GM21825 (cell line): ENCODE measurements around the gene KLK5.
"Not testable (repeated sequence)": the region's sequence is repeated elsewhere in the genome, so short reads cannot be mapped to it uniquely, and the experiment has no call there.

ENCODE experiments used
- ATAC-seq: cut with Tn5 transposase; IDR thresholded peaks from one replicate; pipeline ENCODE4 v1.9.1; 2021; ENCODE audit warnings: mild to moderate bottlenecking, moderate library complexity; ENCODE audit not compliant: unreplicated experiment

The KLK5 gene

DNA sequence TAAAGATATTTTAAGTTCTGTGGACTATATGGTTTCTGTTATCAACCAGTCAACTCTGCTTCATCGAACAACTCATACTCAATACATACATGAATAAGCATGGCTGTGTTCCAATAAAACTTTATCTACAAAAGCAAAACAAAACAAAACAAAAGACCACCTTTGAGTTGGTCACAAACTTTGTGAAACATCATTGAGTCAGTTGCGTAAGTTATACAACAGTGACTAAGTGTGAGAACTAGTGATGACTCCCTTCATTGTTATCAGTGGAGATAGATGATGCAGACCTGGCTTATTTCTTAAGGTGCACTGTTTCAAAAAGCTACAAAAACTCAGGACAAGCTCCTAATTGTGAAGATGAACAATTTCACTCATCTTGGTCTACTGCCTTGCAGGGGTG, 27.1 kb downstream of the KLK5 start:
- ATAC-seq, result no peak

DNA sequence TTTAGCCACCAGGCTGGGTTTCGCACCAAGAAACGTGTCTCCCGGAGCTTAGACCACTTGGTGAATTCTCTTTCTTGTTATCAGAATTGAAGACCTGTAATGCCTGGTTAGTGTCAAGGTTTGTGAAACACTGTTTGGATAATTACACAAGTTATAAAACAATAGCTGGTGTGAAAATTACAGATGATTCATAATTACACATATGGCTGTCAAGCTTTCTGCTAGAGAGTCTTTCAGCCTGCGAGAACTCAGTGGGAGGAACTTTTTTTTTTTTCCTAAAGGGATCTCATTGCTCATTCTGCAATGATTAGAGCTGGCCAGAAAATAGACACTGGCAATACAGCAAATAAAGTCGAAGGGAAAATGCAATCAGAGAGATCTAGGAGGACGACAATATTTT, 28.3 kb downstream of the KLK5 start:
- no peak for ATAC-seq

DNA sequence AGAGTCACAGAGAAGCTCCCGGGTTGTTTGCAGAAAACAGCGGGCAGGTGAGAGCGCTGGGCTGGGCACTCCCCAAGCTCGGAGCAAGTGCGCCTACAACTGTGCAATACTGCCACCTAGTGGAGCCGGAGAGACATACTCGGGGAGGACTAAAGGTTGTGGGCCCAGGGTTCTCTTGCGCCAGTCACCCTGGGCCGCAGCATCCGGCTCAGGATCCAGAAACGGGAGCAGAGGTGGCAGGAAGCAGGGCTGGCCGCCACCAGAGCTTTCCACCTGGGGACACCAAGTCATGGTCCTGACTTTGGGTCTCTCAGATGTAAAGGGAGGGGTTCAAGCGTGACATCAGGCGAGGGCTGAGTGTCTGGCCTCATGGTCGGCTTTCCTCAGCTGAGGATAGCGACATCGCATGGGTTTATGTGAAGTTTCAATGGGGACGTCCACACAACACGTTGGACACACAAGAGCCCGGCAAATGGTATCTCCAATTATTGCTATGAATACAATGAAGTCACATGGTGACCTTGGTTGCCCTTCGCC, 30.5 kb downstream of the KLK5 start:
- no peak for ATAC-seq

DNA sequence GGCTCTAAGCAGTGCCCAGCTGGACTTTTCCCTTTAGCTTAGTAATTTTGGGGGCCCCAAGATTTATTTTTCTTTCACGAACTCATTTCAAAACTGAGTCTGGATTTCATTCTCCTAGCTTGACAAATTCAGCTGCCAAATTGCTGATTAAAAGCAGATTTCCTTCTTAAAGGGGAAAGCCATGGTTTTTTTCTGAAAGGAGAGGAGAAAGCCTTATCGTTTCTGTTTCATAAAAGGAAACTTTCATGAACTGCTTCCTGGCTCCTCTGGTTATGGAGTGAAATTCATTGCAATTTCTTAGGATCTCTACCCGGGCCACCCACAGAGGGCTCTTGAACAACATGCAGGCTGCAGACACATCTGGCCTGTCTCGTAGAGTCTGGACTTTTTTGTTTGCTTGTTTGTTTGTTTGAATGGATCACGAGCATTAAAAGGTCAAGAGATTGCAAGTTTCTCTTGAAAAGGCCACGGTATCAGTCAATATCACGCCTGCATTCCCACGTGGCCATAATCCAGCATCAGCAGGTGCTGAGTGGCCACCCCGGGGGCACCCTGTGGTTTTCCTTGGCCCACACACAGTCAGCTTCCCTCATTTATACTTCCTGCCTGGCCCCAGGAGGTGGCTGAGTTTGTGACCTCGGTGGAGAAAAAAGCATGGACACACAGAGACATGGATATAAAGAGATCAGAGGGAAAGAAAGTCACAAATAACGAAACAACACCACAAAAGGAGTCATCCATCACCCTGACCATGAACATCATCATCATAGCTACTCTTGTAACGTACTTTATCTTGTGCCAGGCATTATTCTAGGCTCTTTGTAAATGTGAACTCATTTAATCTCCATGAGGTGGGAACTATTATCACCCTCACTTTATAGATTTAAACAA, 31.2 kb downstream of the KLK5 start:
- ATAC-seq, result no peak

DNA sequence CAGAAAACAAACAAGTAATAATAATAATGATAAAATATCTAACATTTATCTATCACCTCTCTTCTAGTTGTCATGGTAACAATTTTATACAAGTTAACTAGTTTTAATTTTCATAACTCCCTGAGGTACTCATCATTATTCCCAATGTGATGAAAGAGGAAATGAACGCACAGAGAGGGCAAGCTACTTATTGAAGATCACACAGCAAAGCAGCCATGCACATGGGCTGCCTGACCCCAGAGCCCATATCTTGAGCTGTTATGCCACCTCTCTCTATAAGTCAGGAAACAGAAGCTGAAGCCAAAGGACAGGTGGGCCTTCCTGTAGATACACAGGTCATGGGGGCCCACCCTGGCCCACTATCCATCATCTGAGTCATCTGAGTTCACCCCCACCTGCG, 36.8 kb downstream of the KLK5 start:
- no peak for ATAC-seq

DNA sequence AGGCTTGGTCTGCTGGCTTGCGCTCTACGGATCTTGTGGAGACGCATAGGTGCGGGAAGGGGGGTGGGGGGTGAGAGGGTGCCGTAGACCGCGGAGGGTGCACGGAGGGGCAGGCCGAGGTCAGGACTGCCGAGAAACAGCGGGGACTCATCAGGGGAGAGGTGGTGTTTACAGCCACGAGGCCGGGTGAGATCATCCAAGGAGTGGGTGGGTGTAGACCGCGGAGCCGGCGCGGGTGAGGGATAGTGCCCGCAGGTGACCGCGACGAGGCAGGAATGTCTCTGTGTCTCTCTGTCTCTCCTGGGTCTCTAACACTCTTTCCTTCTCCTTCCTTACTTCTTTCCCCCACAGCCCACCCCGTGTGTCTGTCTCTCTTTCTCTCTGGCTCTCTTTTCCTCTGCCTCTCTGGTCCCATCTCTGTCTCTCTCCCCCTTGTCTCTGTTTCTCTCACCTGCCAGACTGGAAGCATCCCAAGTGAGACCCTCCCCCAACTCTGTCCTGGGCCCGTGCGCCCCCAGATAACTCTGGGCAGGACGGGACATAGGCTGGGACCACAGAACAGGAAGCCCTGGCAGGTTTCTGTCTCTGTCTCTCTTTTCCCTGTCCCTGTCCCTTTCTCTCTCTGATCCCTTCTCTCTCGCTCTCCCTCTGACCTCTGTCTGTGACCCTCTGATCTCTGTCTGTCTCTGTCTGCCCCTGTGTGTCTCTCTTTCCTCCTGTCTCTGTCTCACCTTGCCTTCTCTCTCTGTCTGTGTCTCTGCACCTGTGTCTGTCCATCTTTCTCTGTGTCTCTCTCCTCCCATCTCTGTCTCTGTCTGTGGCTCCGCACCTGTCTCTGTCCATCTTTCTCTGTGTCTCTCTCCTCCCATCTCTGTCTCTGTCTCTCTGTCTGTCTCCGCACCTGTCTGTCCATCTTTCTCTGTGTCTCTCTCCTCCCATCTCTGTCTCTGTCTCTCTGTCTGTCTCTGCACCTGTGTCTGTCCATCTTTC, 39.8 kb downstream of the KLK5 start:
- ATAC-seq, result no peak

DNA sequence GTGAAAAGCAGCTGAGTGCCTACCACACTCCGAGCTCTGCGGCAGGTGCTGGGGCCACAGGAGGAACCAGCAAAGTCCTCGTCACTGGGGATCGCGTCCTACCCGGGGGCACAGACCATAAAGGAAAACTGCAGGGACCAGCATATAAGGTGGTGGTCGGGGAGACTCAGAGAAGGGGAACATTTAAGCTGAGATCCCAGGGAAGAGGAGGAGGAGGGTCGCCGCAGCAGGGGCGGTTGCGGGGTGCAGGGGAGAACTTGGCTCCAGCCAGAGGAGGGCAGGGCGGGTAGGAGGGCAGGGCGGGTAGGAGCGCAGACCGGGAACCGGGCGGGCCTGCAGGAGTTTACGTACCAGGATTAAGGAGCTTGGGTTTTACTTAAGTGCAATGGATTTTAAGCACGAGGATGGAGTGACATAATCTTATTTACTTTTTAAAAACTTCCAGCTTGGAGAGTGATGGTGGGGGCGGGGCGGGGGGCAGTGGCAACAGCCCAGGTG, 40.7 kb downstream of the KLK5 start:
- no peak for ATAC-seq

DNA sequence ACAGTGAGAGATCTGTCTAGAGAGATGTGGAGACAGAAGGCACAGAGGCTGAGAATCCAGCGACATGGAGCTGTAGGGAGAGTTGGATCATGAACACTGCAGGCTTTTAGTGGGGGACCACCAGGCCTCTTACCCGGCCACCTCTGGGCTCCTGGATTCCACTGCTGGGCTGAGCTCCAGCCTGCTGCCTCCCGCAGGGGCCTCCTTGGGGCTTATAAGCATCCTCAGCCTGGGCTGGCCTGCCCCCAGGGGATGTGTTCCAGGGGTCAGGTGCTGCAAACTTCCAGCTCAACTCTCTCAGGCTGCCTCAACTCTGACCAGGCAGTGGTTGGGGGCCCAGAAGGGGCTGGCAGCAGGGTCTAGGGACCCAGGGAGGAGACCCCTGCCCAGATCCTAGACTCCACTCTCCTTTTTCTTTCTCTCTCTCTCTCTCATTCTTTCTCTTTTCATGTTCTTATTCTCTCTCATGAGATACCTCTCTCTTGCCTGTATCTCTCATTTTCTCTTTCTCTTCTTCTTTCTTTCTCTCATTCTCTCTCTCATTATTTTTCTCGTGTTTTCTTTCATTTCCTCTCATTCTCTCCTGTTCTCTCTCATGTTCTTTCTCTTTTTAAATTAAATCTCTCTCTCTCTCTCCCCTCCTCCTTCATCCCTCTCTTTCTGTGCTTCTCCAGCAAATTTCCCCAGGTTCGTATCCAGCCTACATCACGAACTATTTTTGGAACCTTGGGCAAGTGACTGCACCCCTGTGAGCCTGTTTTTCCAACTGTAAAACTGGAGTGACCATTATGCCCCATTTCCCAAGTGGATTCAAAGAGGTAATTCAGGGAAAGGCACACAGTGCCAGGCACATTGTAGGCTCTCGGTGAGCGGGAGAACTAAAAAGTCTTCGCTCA, 41.4 kb downstream of the KLK5 start, which contains the start of gene KLK4:
TSS of gene KLK4 (minus strand) at position 190 of the 896 bp plus-strand sequence. CDS start 657 bp downstream, outside the sequence.
- no peak for ATAC-seq

DNA sequence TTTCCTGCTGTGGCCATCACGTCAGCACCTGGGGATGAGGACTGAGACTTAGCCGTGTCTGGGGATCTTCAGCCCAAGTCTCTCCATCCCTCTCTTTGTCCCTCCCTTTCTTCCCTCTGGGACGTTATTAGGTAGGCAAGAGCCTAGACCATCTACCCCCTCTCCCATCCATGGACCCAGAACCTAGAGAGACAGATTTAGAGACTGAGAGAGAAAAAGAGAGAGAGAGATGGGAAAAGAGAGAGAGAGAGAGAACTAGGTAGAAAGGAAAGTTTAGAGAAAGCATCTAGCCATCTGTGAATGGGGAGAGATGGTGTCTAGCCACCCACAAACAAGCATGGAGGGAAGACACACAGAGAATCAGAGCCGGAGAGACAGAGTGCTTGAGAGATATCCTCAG, 42.1 kb downstream of the KLK5 start:
- ATAC-seq, result no peak

DNA sequence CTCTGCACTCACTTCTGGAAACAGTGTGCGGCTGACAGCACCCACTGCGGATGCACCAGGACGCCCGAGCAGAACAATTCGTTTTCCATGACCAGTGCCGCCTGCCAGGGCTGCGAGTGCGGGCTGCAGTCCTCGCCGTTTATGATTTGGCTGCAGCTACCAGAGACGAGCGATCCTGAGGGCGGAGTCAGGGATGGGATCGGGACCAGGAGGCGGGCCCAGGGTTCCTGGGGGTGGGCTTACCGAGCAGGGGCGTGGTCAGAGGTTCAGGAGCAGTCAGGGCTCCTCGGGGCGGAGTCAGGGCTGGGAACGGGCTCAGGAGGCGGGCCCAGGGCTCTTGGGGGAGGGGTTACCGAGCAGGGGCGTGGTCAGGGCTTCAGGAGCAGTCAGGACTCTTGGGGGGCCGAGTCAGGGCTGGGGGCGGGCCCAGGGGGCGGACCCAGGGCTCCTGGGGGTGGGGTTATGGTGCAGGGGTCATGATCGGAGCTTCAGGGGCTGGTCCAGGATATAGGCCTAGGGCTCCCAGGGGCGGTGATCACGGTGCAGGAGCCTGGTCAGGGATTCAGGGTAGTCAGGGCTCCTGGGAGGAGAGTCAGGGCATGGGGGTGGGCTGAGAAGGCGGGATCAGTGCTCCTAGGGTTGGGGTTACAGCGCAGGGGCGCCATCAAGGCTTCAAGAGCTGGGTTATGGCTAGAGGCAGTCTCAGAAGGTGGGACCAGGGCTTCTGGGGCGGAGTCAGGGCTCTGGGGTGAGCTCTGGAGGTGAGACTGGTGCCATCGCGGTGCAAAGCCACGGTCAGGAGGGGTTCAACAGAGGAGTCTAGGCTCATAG, 43.4 kb downstream of the KLK5 start:
- peak; percentile 52 for ATAC-seq

DNA sequence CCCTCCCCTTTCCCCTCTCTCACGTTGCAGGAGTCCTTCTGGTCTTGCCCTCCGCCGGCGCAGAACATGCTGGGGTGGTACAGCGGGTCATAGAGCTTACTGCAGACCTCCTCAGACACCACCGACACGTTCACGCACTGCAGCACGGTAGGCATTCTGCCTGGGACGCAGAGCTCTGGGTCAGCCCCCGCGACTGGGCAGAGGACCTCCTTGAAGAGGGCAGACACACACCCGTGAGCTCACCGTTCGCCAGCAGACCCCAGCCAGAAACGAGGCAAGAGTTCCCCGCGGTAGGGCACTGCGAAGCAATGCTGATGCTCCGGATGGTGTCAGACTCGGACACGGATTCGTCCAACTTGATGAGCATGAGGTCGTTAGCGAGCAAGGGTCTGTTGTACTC, 44.5 kb downstream of the KLK5 start:
- ATAC-seq, result no peak

DNA sequence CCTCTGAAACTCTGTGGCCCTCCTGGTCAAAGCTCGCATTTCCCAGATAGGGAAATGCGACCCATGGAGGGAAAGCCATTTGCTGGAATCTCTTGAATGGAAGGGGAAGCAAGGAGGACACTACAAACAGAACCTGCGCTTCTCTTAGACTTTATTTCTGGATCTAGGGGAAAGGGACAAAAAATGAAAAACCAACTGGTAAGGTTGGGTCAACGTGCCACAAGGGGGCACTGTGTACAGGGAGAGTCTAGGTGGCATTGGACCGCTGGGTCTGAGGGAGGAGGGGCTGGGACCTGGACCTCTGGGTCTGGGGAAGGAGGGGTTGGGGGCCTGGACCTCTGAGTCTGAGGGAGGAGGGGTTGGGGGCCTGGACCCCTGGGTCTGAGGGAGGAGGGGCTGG, 46.6 kb downstream of the KLK5 start:
- no peak for ATAC-seq

DNA sequence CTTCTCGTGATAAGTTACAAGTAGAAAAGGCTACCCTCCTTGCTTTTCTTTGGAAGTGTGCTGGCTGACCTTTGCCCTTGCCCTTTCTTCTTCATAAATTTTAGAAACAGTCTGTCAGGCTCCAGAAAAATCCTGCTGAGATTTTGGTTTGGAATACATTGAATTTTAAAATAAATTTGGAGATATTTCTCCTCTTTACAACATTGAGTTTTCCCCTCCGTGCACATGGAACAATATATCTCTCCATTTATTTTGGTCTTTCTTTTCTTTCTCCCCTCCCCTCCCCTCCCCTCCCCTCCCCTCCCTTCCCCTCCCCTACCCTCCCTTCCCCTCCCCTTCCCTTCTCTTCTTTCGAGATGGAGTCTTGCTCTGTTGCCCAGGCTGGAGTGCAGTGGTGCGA, 50.2 kb downstream of the KLK5 start:
- ATAC-seq, result no peak

DNA sequence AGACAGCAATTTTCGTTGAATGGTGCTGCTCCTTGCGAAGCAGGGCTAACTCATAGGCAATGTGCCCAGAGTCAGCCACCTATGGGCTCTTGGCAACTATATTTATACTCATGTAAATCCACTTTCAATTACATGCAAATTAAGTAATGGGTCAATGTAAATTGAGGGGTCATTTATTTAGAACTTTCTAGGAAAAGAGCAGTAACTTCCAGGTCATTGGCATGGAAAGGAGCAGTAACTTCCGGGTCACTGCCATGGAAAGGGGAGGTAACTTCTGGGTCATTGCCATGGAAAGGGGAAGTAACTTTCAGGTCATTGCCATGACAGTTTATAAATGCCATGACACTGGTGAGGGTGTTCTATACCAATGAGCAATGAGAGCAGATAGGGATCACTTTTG, 53.3 kb downstream of the KLK5 start:
- ATAC-seq, result no peak

DNA sequence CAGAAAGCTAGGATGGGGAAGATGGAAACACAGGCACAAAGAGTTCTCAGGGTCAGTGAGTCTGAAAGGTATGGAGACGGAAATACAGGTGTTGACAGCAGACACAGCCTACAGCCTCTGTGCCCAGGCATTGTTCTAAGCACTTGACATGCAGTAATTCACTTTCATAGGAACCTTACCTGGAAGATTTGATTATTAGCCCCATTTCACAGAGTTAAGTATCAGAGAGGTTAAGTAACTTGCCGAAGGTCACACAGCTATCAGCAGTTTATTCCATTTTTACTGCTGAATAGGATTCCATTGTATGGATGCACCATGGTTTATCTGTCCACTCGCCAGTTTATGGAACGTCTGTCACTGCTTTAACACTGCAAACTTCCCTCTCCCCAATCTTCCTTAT, 54.8 kb downstream of the KLK5 start:
- no peak for ATAC-seq

DNA sequence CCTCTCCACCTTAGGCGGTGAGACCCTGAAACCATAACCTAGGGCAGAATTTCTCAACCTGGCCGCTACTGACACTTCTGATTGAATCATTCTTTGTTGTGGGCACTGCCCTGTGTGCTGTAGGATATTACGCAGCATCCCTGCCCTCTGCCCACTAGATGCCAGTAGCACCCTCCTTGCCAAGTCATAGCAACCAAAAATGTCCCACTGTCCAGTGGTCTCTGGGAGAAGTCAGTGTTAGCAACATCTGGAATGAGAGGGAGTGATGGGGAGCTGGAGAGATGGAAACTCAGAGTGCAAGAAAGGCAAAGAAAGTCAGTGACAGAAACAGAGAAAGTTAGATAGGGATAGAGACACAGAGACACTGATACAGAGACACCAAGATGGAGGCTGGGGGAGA, 55.2 kb downstream of the KLK5 start:
- peak; percentile 9 for ATAC-seq

DNA sequence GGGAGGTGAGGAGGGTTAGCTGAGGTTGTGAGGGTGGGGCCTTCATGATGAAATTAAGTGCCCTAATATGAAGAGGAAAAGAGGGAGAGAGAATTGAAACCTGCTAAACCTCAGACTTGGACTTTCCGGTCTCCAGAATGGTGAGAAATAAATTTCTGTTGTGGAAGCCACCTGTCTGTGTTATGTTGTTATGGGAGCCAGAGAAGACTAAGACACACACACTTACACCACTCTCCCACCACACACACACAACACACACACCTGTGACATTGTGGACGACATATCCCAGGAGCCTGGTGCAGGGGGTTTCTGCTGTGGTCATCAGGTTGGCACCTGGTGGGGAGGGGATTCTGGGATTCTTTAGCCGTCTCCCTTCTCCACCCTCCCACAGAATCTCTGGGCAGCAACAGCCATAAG, 55.6 kb downstream of the KLK5 start:
- peak; percentile 19 for ATAC-seq

DNA sequence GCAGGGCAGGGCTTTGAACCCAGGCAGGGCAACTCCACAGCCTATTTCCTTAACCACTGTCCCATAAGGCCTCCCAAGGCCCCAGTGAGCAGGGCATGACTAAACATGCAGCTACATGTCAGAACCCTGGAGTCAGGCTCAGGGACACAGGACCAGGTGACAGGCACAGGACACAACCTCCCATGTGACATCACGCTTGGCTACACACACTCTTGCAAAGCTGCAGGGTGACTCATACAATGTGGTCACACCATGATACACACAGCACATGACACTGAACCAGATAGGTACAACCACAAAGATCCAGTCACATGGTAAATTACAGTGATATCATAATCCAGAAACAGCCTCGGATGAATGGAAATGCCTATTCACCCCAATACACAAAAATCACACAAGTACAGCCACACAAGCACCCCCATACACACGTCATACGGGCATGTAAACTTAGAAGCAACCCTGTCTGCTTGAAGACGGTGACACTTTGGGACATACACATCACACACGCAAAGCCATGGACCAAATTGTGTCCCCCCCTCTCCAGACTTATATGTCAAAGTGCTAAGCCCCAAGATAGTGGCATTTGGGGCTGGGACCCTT, 56.1 kb downstream of the KLK5 start:
- ATAC-seq, result peak; percentile 79

DNA sequence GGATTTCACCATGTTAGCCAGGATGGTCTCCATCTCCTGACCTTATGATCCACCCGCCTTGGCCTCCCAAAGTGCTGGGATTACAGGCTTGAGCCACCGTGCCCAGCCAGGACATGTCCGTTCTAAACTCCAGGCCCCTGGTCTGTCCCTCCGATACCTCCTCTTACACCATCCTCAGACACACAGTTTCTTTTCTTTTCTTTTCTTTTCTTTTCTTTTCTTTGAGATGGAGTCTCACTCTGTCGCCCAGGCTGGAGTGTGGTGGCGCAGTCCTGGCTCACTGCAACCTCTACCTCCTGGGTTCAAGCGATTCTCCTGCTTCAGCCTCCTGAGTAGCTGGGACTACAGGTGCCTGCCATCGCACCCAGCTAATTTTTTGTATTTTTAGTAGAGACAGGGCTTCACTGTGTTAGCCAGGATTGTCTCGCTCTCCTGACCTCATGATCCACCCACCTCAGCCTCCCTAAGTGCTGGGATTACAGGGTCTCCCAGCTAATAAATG, 56.7 kb downstream of the KLK5 start:
- ATAC-seq, result not testable (repeated sequence)
